Bronchus fibroblast of lung (primary cell): ENCODE results near the gene IQSEC1. TPM values are rescaled to one million over a fixed set of nuclear protein-coding genes. Genes with fewer than 3 reads are reported as not detected.

Source experiments
- total RNA-seq: library from RNA; depleted of rRNA; stranded (reverse); fragments of >200 nt; gene quantifications from 2 replicates; pipeline ENCODE4 v1.2.3, GENCODE V29; 2015

IQSEC1 gene
- 7.6 and 8.2 TPM in 2 replicates for total RNA-seq

GRCh38 chr3:13073326-13074005 lies at the start of gene IQSEC1:
IQSEC1 (minus strand) TSS chr3:13073429; CDS start chr3:13073014, 415 bp downstream.

Other genes with a start within 250 kb of the IQSEC1 start
- gene RPL32, start 231.9 kb downstream of the IQSEC1 start, total RNA-seq, result 620 and 965 TPM in 2 replicates